ENCODE results near the gene DLG1.
"Not testable (repeated sequence)": the region's sequence is repeated elsewhere in the genome, so short reads cannot be mapped to it uniquely, and the experiment has no call there.

The DLG1 gene

DNA sequence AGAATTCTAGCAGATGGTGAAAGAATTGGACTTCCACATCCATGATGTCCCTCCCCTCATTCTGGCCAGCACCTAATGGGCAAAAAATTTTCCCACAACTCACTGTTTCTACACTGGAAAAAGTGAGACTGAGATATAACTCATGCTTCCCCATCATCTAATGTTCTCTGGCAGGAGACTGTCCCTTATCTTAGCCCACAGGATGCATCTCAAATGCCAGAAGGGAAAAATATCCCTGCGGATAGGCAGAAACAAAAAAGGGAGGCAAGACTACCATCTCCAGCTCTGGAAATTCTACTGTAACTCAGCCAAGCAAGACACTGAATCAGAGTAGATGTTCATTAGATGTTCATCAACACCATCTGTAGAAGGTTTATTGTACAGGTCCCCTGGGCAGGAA, 58.6 kb downstream of the DLG1 start:
- no peak for DNase-seq

GRCh38 chr3:197238842-197239241, 59.6 kb downstream of the DLG1 start:
- no peak for DNase-seq

DNA sequence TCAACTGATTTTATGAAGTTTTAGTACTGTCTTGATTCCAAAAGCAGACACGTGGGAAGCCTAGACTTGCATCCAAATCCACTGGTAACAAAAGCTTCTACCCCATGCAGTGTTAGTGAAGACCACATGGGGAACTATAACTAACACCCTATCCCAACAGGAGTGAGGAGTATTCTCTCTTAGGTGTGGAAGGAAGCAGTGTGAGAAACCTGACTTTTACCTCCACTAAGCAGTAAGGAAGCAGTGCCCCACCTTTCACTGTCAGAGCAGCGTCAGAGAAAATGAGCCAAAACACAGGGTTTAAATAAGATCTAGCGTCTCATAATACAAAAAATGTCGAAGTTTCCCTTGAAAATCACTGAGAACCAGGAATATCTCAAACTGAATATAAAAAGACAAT, 60.5 kb downstream of the DLG1 start:
- no peak for DNase-seq

GRCh38 chr3:197236362-197236761, 62.0 kb downstream of the DLG1 start:
- DNase-seq: no peak

- DNase-seq: no peak
Measured at GRCh38 chr3:197234947-197235914, 63.2 kb downstream of the DLG1 start.

DNA sequence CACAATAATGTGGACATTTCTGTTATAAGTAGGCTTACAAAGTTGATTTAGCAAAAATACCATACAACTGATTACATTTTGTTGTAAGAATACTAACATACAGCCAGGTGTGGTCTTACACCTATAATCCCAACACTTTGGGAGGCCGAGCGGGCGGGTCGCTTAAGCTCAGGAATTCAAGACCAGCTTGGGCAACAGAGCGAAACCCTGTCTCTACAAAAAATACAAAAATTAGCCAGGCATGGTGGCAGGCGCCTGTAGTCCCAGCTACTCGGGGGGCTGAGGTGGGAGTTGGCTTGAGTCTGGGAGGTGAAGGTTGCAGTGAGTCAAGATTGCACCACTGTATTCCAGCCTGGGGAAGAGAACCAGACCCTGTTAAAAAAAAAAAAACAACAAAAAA, 67.1 kb downstream of the DLG1 start:
- DNase-seq: no peak

DNA sequence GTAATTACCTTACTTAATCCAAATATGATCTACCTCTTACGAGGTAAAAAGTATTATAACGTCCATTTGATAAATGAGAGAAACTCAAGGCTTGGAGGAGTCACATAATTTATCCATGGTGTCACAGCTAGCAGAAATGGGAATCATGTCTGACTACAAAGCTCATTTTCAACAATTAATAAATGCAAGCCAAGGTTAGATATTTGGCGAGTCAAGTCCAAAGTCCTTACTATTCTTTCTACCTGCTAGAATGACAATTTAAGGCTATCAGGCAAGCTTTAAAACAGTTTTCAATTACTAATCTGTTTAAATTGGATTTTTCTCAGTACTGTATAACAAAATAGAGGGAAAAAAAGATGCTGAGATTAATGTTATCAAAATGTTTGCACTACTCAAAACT, 68.6 kb downstream of the DLG1 start:
- DNase-seq: no peak

DNA sequence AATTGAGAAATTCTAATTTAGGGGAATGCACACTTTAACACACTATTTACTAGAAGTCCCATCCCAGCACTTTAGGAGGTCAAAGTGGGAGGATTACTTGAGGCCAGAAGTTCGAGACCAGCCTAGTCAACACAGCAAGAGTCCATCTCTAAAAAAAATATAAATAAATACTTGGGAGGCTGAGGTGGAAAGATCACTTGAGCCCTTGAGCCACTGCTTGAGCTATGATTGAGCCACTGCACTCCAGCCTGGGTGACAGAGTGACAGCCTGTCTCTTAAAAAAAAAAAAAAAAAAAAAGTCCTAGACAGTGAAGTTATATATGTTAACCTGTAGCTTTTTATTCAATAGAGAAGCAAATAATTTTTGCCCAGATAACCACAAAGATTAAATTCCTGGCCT, 69.2 kb downstream of the DLG1 start:
- DNase-seq: no peak

DNA sequence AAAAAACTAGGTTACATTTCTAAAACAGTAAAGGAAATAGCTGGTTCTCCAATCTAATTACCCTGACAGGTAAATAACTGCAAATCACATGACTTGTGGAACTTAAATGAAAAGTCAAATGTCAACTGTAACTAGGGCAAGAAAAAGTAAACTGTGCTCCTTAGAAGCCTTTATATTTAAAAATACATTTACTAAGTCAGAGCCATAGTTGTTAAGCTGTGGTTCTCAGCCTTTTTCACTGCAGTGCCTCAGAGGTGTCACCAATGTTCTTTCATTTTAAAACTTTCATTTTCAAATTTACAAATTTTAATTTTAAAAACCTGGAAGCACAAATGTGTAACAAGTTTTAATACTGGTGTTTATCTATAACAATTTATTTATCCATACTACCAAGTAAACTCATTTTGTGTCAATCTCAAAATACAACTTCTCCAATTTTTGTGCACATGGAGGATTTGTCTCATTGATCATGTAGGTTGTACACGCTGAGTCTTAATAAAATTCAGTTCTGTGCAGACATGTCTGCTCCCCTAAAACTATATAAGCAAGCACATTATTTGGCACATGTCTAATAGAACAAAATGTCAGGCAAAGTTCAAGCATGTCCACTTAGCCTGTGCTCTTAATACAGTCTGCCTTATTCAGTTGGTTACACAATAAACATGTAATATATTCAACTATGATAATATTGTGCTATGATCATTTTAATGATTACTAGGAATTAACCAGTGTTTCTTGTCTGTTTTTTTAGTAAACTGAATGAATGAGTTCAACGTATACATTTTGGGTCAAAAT, 70.4 kb downstream of the DLG1 start:
- no peak for DNase-seq

DNA sequence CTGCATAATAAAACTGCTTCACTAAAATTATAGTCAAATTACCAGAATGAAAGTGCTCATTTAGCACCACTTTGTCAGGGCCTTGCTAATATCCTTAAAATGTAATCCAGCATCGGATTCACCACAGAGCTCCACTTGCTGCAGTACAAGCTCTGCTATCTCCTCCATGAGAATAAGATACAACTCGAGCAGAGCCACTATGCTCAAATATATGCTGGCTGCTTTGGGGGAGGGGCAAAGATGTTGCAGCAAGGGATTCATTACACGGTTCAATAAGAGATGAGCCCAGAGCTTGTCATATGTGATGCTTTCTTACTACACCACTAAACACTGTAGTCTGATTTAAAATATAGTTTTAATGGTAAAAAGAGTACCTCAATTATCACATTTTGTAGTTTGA, 72.2 kb downstream of the DLG1 start:
- DNase-seq: no peak

DNA sequence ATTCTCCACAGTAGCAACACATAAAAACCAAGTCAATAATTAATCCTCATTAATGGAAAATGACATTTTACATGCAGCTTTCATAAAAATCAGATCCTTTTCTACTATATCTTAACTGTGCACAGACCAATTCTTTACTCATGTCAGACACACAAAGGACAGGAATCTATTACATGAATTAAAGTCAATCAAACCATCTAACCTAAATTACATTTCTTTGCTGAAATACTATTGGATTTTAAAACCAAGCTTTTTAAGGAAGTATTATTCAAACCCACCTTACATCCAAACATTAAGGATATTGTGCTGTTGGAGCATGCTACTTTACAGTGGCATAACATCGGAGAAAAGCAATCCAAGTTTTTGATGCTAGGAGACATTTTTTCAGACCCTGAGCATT, 72.8 kb downstream of the DLG1 start:
- no peak for DNase-seq

DNA sequence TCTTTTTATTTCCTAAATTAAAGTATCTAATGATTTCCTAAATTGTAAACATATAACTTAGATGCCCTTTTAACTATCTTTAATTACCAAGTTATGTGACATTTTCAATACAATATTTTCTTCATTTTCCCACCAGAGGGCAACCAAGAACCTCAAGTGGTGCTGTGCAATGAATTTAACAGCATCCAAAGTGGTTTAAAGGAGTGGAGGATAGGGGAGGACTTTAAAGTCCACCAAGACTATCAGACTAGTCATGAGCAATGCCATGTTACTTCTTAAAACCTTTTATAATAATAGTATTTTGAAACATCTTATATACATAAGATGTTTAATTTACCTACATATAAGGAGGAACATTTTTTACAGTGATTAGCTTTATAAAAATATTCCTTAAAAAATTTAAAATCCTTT, 74.4 kb downstream of the DLG1 start:
- no peak for DNase-seq

- DNase-seq: no peak
Measured at GRCh38 chr3:197222937-197223370, 75.5 kb downstream of the DLG1 start.

DNA sequence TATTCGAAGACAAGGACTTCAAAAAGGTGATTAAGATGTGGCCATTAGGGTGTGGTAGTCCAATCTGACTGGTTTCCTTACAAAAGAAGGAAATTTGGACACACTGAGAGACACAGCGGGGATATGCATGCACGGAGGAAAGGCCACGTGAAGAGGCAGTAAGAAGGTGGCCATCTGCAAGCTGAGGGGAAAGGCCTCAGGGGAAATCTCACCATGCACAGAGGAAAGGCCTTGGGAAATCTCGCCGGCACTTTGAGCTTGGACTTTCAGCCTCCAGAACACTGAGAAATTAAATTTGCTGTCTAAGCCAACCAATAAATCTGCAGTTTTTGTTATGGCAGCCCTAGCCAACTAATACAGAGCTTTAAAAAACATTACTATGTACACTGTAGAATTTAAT, 78.8 kb downstream of the DLG1 start:
- no peak for DNase-seq

DNA sequence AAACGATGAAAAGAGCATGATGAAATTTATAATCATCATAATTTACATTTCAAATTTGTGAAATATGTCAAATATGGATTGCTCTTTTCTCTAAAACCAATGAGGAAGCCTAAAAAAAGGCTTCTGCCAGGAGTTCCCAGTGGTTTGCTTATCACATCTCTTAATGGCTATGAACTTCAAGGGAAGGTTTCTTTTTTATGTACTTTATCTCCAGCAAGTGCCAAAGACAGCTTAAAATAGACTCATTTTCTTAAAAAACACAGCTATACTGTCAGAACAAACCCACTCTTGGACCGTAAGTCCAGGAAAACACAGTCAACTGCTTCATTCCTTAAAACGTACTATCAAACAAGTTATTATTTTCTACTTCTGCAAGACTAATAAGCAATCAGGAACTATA, 80.2 kb downstream of the DLG1 start:
- DNase-seq: no peak

DNA sequence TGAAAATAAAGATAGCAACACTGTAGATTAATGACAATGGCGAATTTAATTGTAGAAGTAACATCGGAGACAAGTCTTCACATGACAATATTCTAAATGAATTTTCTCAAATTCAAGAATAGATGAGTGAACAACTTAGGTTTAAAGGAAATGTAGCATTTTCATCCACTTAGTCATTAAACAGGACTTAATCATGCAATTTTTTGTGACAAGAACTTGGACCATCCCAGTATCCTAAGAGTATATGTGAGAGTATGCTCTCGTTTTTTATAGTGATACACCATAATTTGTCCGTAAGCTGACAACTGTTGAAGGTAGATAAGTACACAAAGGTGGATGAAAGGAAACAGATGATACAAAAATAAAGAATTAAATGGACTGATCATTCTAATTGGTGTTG, 81.5 kb downstream of the DLG1 start:
- no peak for DNase-seq

- no peak for DNase-seq
Measured at GRCh38 chr3:197216169-197216860, 82.1 kb downstream of the DLG1 start.

DNA sequence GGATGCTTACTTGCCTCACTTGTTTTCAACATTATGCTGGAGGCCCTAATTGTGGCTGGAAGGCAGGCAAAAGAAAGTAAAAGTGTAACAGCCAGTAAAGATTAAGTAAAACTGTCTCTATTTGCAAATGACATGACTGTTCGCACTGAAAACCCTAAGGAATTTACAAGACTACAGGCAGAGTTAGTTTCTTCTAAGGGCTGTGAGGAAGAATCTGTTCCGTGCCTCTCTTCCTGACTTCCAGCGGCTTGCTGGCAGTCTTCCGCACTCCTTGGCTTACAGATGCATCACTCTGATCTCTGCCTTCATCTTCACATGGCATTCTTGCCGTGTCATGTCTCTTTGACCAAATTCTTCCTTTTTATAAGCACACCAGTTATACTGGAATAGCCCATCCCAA, 86.1 kb downstream of the DLG1 start:
- no peak for DNase-seq

DNA sequence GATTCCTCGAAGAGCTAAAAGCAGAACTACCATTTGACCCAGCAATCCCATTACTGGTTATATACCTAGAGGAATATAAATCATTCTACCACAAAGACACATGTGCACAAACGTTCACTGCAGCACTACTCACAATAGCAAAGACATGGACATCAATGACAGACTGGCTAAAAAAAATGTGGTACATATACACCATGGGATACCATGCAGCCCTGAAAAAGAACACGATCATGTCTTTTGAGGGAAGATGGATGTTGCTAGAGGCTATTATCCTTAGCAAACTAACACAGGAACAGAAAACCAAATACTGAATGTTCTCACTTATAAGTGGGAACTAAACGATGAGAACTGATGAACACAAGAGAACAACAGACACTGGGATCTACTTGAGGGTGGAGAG, 86.7 kb downstream of the DLG1 start:
- not testable (repeated sequence) for DNase-seq

GRCh38 chr3:197209366-197210260, 88.8 kb downstream of the DLG1 start:
- no peak for DNase-seq

DNA sequence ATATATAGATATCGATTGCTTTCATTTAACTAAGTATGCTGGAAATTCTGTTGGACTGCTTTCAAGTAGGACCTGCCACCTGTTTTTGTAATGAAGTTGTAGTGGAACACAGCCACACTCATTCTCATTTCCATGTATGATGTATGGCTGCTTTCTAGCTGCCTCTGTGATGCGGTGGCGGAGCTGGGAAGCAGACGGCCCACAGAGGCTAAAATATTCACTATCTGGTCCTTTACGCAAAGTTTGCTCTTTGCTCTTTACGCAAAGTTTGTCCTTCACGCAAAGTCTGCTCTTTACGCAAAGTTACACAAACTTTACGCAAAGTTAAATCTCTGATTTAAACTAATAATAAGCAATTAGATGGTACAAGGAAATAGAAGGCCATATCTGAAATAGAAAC, 91.5 kb downstream of the DLG1 start:
- no peak for DNase-seq

- DNase-seq: no peak
Measured at GRCh38 chr3:197205675-197206074, 92.7 kb downstream of the DLG1 start.
